ENCODE measurements around the gene COQ4.
"Not testable (repeated sequence)": the region's sequence is repeated elsewhere in the genome, so short reads cannot be mapped to it uniquely, and the experiment has no call there.

The COQ4 gene

GRCh38 chr9:128298535-128299482 lies 23.8 kb upstream of the COQ4 start:
- DNase-seq (ENCODE audit: low read depth): no peak

GRCh38 chr9:128304136-128304970 lies 18.3 kb upstream of the COQ4 start:
- no peak for DNase-seq (ENCODE audit: low read depth)

GRCh38 chr9:128304971-128305288 lies 17.7 kb upstream of the COQ4 start:
- no peak for DNase-seq (ENCODE audit: low read depth)

- DNase-seq (ENCODE audit: low read depth): no peak
Observed at GRCh38 chr9:128309551-128309950, 13.1 kb upstream of the COQ4 start.

GRCh38 chr9:128310461-128310860 lies 12.2 kb upstream of the COQ4 start:
- no peak for DNase-seq (ENCODE audit: low read depth)

GRCh38 chr9:128314697-128315096 lies 7.9 kb upstream of the COQ4 start:
- DNase-seq (ENCODE audit: low read depth): no peak

- no peak for DNase-seq (ENCODE audit: low read depth)
Observed at GRCh38 chr9:128316421-128316820, 6.2 kb upstream of the COQ4 start.

- no peak for DNase-seq (ENCODE audit: low read depth)
Observed at GRCh38 chr9:128317629-128318028, 5.0 kb upstream of the COQ4 start.

- no peak for DNase-seq (ENCODE audit: low read depth)
Observed at GRCh38 chr9:128321343-128321742, 1.3 kb upstream of the COQ4 start.

- DNase-seq (ENCODE audit: low read depth): no peak
Observed at GRCh38 chr9:128321879-128322403, 698 bp upstream of the COQ4 start.

- no peak for DNase-seq (ENCODE audit: low read depth)
Observed at GRCh38 chr9:128323212-128323730, 632 bp downstream of the COQ4 start.

GRCh38 chr9:128323791-128324190 lies 1.2 kb downstream of the COQ4 start:
- no peak for DNase-seq (ENCODE audit: low read depth)

GRCh38 chr9:128324401-128324800 lies 1.8 kb downstream of the COQ4 start:
- DNase-seq (ENCODE audit: low read depth): no peak

GRCh38 chr9:128325629-128326028 lies 3.0 kb downstream of the COQ4 start:
- no peak for DNase-seq (ENCODE audit: low read depth)

GRCh38 chr9:128333451-128333869 lies 10.8 kb downstream of the COQ4 start:
- no peak for DNase-seq (ENCODE audit: low read depth)

- DNase-seq (ENCODE audit: low read depth): no peak
Observed at GRCh38 chr9:128335161-128335560, 12.5 kb downstream of the COQ4 start.

- DNase-seq (ENCODE audit: low read depth): no peak
Observed at GRCh38 chr9:128335914-128336313, 13.3 kb downstream of the COQ4 start.

- no peak for DNase-seq (ENCODE audit: low read depth)
Observed at GRCh38 chr9:128337936-128338335, 15.3 kb downstream of the COQ4 start.

GRCh38 chr9:128338852-128339614 lies 16.4 kb downstream of the COQ4 start:
- not testable (repeated sequence) for DNase-seq (ENCODE audit: low read depth)

GRCh38 chr9:128339761-128340690 lies 17.4 kb downstream of the COQ4 start, which contains the start of gene SLC27A4:
TSS of gene SLC27A4 (plus strand) at chr9:128340527. CDS start at chr9:128343133, 2,606 bp downstream.
- DNase-seq (ENCODE audit: low read depth): no peak
